ENCODE data around the gene COA5. TPM values are rescaled to one million over a fixed set of nuclear protein-coding genes. Genes with fewer than 3 reads are reported as not detected.

Gene COA5, protein sequence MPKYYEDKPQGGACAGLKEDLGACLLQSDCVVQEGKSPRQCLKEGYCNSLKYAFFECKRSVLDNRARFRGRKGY
- 10 to 100 TPM; 27.7 to 49.5 TPM for total RNA-seq
- polyA plus RNA-seq = 10 to 100 TPM; 20.2 to 60.7 TPM
- long read RNA-seq, donor 1, transcript COA5-204 (2 exons, 958 nt) = minor isoform, 9 of 45 reads
- long read RNA-seq, donor 1, transcript COA5-201 (3 exons, 1,754 nt) = major isoform, 35 of 45 reads
- long read RNA-seq, donor 1, partial matches to known transcripts = 0 of 45 reads
- long read RNA-seq, donor 1, other reads (novel, unspliced or antisense) = 0 of 45 reads
- long read RNA-seq, donor 2, transcript COA5-201 (3 exons, 1,754 nt) = major isoform, 18 of 22 reads
- long read RNA-seq, donor 2, partial matches to known transcripts = 0 of 22 reads
- long read RNA-seq, donor 2, other reads (novel, unspliced or antisense) = 0 of 22 reads
- long read RNA-seq, donor 3, transcript COA5-201 (3 exons, 1,754 nt) = major isoform, 20 of 29 reads
- long read RNA-seq, donor 3, transcript COA5-204 (2 exons, 958 nt) = minor isoform, 8 of 29 reads
- long read RNA-seq, donor 3, partial matches to known transcripts = 0 of 29 reads
- long read RNA-seq, donor 3, other reads (novel, unspliced or antisense) = 0 of 29 reads
- long read RNA-seq, donor 4, transcript COA5-201 (3 exons, 1,754 nt) = major isoform, 16 of 18 reads
- long read RNA-seq, donor 4, partial matches to known transcripts = 0 of 18 reads
- long read RNA-seq, donor 4, other reads (novel, unspliced or antisense) = 0 of 18 reads
- long read RNA-seq, donor 5, transcript COA5-201 (3 exons, 1,754 nt) = major isoform, 39 of 46 reads
- long read RNA-seq, donor 5, transcript COA5-204 (2 exons, 958 nt) = minor isoform, 5 of 46 reads
- long read RNA-seq, donor 5, partial matches to known transcripts = 0 of 46 reads
- long read RNA-seq, donor 5, other reads (novel, unspliced or antisense) = 0 of 46 reads

DNA sequence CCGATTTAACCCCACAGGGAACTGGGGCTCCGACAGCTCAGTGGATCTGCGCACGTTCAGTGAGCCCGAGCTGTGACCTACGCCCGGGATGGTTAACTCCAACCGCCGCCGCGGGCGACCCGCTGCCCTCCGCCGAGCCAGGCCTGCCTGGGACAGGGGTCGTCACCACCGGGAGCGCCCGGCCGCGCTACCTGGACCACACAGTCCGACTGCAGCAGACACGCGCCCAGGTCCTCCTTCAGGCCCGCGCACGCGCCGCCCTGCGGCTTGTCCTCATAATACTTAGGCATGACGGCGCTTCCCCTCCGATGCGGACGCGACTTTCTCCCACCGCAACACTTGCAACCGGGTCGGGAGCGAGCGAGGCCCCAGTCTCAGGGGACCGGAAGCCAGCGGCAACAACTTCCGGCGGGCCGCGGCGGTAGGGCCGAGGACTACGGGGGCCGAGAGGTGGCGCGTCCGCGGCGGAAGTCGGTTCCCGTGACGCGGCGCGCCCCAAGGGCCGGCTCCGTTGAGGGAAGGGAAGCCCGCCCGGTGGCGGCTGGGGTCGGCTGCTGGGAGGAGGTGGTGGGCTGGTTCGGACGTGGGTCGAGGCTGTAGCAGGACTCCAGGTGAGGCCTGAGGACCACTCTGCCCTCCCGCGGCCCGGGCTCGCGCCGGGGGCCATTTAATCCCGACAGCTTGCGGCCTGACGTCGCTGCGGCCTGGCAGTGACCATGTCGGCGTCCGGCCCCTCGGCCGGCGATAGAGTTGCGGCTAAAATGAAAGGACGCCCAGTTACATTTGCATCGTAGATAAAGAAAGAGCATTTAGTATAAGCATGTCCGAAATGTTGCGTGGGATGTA, at the start of gene COA5, which contains the start of gene UNC50:
COA5 (minus strand) TSS at position 397 of the 846 bp plus-strand sequence; CDS start at position 290, 107 bp downstream.
UNC50 (plus strand) TSS at position 474 of the 846 bp plus-strand sequence. CDS start 1,171 bp downstream, outside the sequence.
- Histone ChIP-seq H3K9ac (ENCODE audit: insufficient read depth in 1 of 2, low read length in 2 of 2) (peak within 1 kb of the TSS; percentile 80 to 96), H3K4me1 (ENCODE audit: control insufficient read depth in 5 of 5, insufficient read depth in 5 of 5, low read length in 5 of 5) (peaks cover 5 to 29% (median 16%) of the 10 kb centered on the region in 5 donors), H3K27ac (ENCODE audit: low read depth in 1 of 2, low read length in 1 of 2) (peak within 1 kb of the TSS; percentile 96 to 98), H3K27me3 (ENCODE audit: control insufficient read depth in 3 of 3, insufficient read depth in 3 of 3, low read length in 2 of 3) (no peaks in the 10 kb centered on the region), H3K9me3 (ENCODE audit: control insufficient read depth in 4 of 4, insufficient read depth in 3 of 4, low read length in 3 of 4) (no peaks in the 10 kb centered on the region), H3K36me3 (ENCODE audit: control insufficient read depth in 4 of 4, insufficient read depth in 4 of 4, low read length in 4 of 4) (peaks cover 0 to 18% (median 9%) of the 10 kb centered on the region in 4 donors), H3K4me3 (peak within 1 kb of the TSS; percentile 100)
- ATAC-seq (ENCODE audit: insufficient read depth, low FRiP score) = peak; percentile 98
- TF ChIP-seq, protein P1, sequence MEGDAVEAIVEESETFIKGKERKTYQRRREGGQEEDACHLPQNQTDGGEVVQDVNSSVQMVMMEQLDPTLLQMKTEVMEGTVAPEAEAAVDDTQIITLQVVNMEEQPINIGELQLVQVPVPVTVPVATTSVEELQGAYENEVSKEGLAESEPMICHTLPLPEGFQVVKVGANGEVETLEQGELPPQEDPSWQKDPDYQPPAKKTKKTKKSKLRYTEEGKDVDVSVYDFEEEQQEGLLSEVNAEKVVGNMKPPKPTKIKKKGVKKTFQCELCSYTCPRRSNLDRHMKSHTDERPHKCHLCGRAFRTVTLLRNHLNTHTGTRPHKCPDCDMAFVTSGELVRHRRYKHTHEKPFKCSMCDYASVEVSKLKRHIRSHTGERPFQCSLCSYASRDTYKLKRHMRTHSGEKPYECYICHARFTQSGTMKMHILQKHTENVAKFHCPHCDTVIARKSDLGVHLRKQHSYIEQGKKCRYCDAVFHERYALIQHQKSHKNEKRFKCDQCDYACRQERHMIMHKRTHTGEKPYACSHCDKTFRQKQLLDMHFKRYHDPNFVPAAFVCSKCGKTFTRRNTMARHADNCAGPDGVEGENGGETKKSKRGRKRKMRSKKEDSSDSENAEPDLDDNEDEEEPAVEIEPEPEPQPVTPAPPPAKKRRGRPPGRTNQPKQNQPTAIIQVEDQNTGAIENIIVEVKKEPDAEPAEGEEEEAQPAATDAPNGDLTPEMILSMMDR (IDR thresholded peaks at IDR 0.05; ENCODE audit: control extremely low read depth, extremely low read depth) = no peak
- WGBS, 2 donors = 0% methylated on average over 93 of the region's 93 CpGs
- DNase-seq = peak; percentile 90 to 96 (median 94)

DNA sequence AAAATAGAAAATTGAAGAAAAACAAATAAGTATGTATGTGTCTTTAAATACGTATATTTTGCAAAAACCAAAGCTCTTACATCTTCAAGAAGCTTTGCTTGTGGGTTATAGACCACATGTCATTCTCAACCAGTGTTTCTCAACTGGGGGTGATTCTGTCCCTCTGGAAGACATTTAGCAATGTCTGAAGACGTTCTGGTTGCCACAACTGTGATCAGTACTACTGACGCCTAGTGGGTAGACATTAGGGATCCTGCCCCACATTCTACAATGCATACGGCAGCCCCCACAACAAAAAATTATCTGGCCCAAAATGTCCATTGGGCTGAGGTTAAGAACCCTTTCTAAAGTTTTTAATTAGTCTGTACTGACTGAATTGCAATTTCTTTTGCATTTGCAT, 48.5 kb upstream of the COA5 start:
- Histone ChIP-seq H3K4me3 (no peak overlapping the region), H3K27ac (ENCODE audit: low read depth in 1 of 2, low read length in 1 of 2) (no peak overlapping the region), H3K36me3 (ENCODE audit: control insufficient read depth in 4 of 4, insufficient read depth in 4 of 4, low read length in 4 of 4) (no peaks in the 10 kb centered on the region), H3K9ac (ENCODE audit: insufficient read depth in 1 of 2, low read length in 2 of 2) (no peak overlapping the region), H3K9me3 (ENCODE audit: control insufficient read depth in 4 of 4, insufficient read depth in 3 of 4, low read length in 3 of 4) (no peaks in the 10 kb centered on the region), H3K4me1 (ENCODE audit: control insufficient read depth in 5 of 5, insufficient read depth in 5 of 5, low read length in 5 of 5) (no peaks in the 10 kb centered on the region), H3K27me3 (ENCODE audit: control insufficient read depth in 3 of 3, insufficient read depth in 3 of 3, low read length in 2 of 3) (no peaks in the 10 kb centered on the region)
- DNase-seq (no peak), ATAC-seq (ENCODE audit: insufficient read depth, low FRiP score) (no peak)
- WGBS, 2 donors = 40 to 74% methylated on average over 4 of the region's 4 CpGs
- TF ChIP-seq, protein P1 (IDR thresholded peaks at IDR 0.05; ENCODE audit: control extremely low read depth, extremely low read depth) = no peak

DNA sequence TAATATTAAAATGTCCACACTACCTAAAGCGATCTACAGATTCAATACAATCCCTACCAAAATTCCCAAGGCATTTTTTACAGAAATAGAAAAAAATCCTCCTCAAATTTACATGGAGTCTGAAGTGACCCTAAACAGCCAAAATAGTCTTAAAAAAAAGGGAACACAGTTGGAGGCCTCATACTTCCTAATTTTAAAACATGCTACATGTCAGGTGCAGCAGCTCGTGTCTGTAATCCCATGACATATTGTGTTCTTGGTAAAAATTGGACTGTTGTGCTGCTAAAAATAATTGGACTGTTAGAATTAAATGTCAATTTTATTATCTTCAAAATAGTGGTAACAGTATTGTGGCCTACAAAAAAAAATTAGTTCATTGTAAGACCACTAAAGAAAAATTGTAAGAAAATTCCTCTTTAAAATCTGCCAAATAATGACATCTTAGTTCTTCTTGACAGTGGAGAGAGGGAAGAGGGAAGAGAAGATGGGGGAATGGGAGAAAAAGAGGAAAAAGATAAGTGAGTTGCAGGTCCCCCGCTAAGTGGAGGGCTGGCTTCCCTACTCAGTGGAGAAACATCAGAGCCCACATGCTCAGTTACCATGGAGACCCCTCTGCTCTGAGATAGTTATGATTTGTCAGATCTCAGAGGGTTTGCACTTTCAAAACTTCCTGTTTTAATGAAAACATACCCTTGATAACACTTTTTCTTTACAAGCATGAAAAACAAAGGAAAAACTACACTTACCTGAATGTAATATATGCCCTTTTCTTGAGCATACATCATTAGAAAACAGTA, 46.6 kb upstream of the COA5 start:
- ATAC-seq (ENCODE audit: insufficient read depth, low FRiP score) = no peak
- Histone ChIP-seq H3K27me3 (ENCODE audit: control insufficient read depth in 3 of 3, insufficient read depth in 3 of 3, low read length in 2 of 3) (no peaks in the 10 kb centered on the region), H3K9ac (ENCODE audit: insufficient read depth in 1 of 2, low read length in 2 of 2) (no peak overlapping the region), H3K4me1 (ENCODE audit: control insufficient read depth in 5 of 5, insufficient read depth in 5 of 5, low read length in 5 of 5) (no peaks in the 10 kb centered on the region), H3K4me3 (no peak overlapping the region), H3K27ac (ENCODE audit: low read depth in 1 of 2, low read length in 1 of 2) (no peak overlapping the region), H3K9me3 (ENCODE audit: control insufficient read depth in 4 of 4, insufficient read depth in 3 of 4, low read length in 3 of 4) (no peaks in the 10 kb centered on the region), H3K36me3 (ENCODE audit: control insufficient read depth in 4 of 4, insufficient read depth in 4 of 4, low read length in 4 of 4) (no peaks in the 10 kb centered on the region)
- 53 to 75% methylated on average over 3 of the region's 3 CpGs for WGBS, 2 donors
- TF ChIP-seq, protein P1 (IDR thresholded peaks at IDR 0.05; ENCODE audit: control extremely low read depth, extremely low read depth) = no peak
- peak in 2 of 3 donors; percentile 7 to 22 for DNase-seq
